Measurements from ENCODE around the gene SEC14L3.
"Not testable (repeated sequence)": the region's sequence is repeated elsewhere in the genome, so short reads cannot be mapped to it uniquely, and the experiment has no call there.

SEC14L3 gene

GRCh38 chr22:30485362-30485988 is 13.7 kb upstream of the SEC14L3 start:
- DNase-seq, result no peak

- DNase-seq, result peak; percentile 10
These were observed 11.4 kb upstream of the SEC14L3 start for GRCh38 chr22:30483169-30483568.

- DNase-seq, result peak; percentile 49
These were observed 9.9 kb upstream of the SEC14L3 start for GRCh38 chr22:30481711-30482110.

GRCh38 chr22:30479981-30480380 is 8.2 kb upstream of the SEC14L3 start:
- DNase-seq, result no peak

- no peak for DNase-seq
These were observed 3.0 kb upstream of the SEC14L3 start for GRCh38 chr22:30474683-30475424.

GRCh38 chr22:30474121-30474520 is 2.3 kb upstream of the SEC14L3 start:
- DNase-seq, result no peak

GRCh38 chr22:30472994-30473720 is 1.3 kb upstream of the SEC14L3 start:
- DNase-seq, result no peak

GRCh38 chr22:30470655-30471054 is 1.2 kb downstream of the SEC14L3 start:
- no peak for DNase-seq

GRCh38 chr22:30469165-30469564 is 2.7 kb downstream of the SEC14L3 start:
- no peak for DNase-seq

GRCh38 chr22:30460555-30460954 is 11.3 kb downstream of the SEC14L3 start:
- not testable (repeated sequence) for DNase-seq

GRCh38 chr22:30460147-30460546 is 11.7 kb downstream of the SEC14L3 start:
- no peak for DNase-seq

GRCh38 chr22:30459181-30460052 is 12.4 kb downstream of the SEC14L3 start:
- no peak for DNase-seq

GRCh38 chr22:30457981-30458380 is 13.8 kb downstream of the SEC14L3 start:
- no peak for DNase-seq

- no peak for DNase-seq
These were observed 16.6 kb downstream of the SEC14L3 start for GRCh38 chr22:30455075-30455840.

GRCh38 chr22:30453731-30454510 is 17.9 kb downstream of the SEC14L3 start:
- no peak for DNase-seq

GRCh38 chr22:30452861-30453260 is 19.0 kb downstream of the SEC14L3 start:
- no peak for DNase-seq

GRCh38 chr22:30451488-30451887 is 20.3 kb downstream of the SEC14L3 start:
- peak; percentile 37 for DNase-seq

- DNase-seq, result no peak
These were observed 24.2 kb downstream of the SEC14L3 start for GRCh38 chr22:30447656-30448055.

- no peak for DNase-seq
These were observed 26.2 kb downstream of the SEC14L3 start for GRCh38 chr22:30445438-30446145.

- DNase-seq, result peak; percentile 10
These were observed 27.0 kb downstream of the SEC14L3 start for GRCh38 chr22:30444632-30445437.
